HepG2 (cell line): ENCODE measurements around the gene ANKS1A. TPM values are rescaled to one million over a fixed set of nuclear protein-coding genes. Genes with fewer than 3 reads are reported as not detected.

Source experiments
- BHLHE40 ChIP-seq: IDR thresholded peaks from 2 replicates; pipeline ENCODE4 v1.6.1; 2011; ENCODE audit warnings: low read length, improper control_type of control experiment
- CCDC6 ChIP-seq: sonication (generic); formaldehyde crosslinking; IDR thresholded peaks from 2 replicates; pipeline ENCODE4 v1.8.1; 2022; ENCODE audit warnings: mild to moderate bottlenecking, missing genetic modification reagents, moderate library complexity
- E2F2 ChIP-seq: sonication (generic); formaldehyde crosslinking; IDR thresholded peaks from 2 replicates; pipeline ENCODE4 v1.4.0; 2020; ENCODE audit warnings: missing genetic modification reagents, borderline replicate concordance
- FIP1L1 ChIP-seq: fragments of 200-400 bp; formaldehyde crosslinking; IDR thresholded peaks from 2 replicates; pipeline ENCODE4 v1.6.1; 2018; ENCODE audit warnings: low read depth, mild to moderate bottlenecking, low read length, moderate library complexity, borderline replicate concordance; ENCODE audit not compliant: insufficient read depth
- GABPB1 ChIP-seq: IDR thresholded peaks from 2 replicates; pipeline ENCODE4 v1.6.1; 2016; ENCODE audit warnings: mild to moderate bottlenecking, missing genetic modification reagents, moderate library complexity, missing compliant biosample characterization
- JARID2 ChIP-seq: sonication (generic); formaldehyde crosslinking; IDR thresholded peaks from 2 replicates; pipeline ENCODE4 v1.8.1; 2023; ENCODE audit warnings: missing genetic modification reagents, inconsistent platforms; ENCODE audit not compliant: insufficient replicate concordance
- MYPOP ChIP-seq: sonication (generic); formaldehyde crosslinking; IDR thresholded peaks from 2 replicates; pipeline ENCODE4 v1.8.1; 2023; ENCODE audit warnings: mild to moderate bottlenecking, moderate library complexity, missing genetic modification reagents
- NFYC ChIP-seq: IDR thresholded peaks from 2 replicates; pipeline ENCODE4 v1.6.1; 2016; ENCODE audit warnings: missing genetic modification reagents, missing compliant biosample characterization
- PHB2 ChIP-seq: fragments of 450-650 bp; IDR thresholded peaks from 2 replicates; pipeline ENCODE4 v1.6.1; 2018; ENCODE audit not compliant: partially characterized antibody
- PRDM15 ChIP-seq: sonication (generic); formaldehyde crosslinking; IDR thresholded peaks from 2 replicates; pipeline ENCODE4 v1.4.0; 2020; ENCODE audit warnings: missing genetic modification reagents
- RFX1 ChIP-seq: fragments of 450-650 bp; IDR thresholded peaks from 2 replicates; pipeline ENCODE4 v1.6.1; 2017
- YEATS4 ChIP-seq: sonication (generic); formaldehyde crosslinking; IDR thresholded peaks from 2 replicates; pipeline ENCODE4 v1.4.0; 2020; ENCODE audit warnings: missing genetic modification reagents, borderline replicate concordance
- ZMYM4 ChIP-seq: sonication (generic); formaldehyde crosslinking; IDR thresholded peaks from 2 replicates; pipeline ENCODE4 v1.8.1; 2023; ENCODE audit warnings: mild to moderate bottlenecking, missing genetic modification reagents
- ZNF224 ChIP-seq: sonication (generic); formaldehyde crosslinking; IDR thresholded peaks from 2 replicates; pipeline ENCODE4 v1.5.0; 2020; ENCODE audit warnings: mild to moderate bottlenecking, missing genetic modification reagents
- ZNF30 ChIP-seq: sonication (generic); formaldehyde crosslinking; IDR thresholded peaks from 2 replicates; pipeline ENCODE4 v1.5.0; 2020; ENCODE audit warnings: mild to moderate bottlenecking, missing genetic modification reagents
- ZNF331 ChIP-seq: sonication (generic); formaldehyde crosslinking; IDR thresholded peaks from 2 replicates; pipeline ENCODE4 v1.4.0; 2020; ENCODE audit warnings: missing genetic modification reagents
- ZNF350 ChIP-seq: sonication (generic); formaldehyde crosslinking; IDR thresholded peaks from 2 replicates; pipeline ENCODE4 v1.4.0; 2020; ENCODE audit warnings: mild to moderate bottlenecking, low read depth, missing genetic modification reagents, borderline replicate concordance
- ZNF543 ChIP-seq: sonication (generic); formaldehyde crosslinking; IDR thresholded peaks from 2 replicates; pipeline ENCODE4 v1.4.0; 2020; ENCODE audit warnings: mild to moderate bottlenecking, missing genetic modification reagents
- ZNF674 ChIP-seq: sonication (generic); formaldehyde crosslinking; IDR thresholded peaks from 2 replicates; pipeline ENCODE4 v1.5.0; 2020; ENCODE audit warnings: low read depth, mild to moderate bottlenecking, missing genetic modification reagents
- ZNF691 ChIP-seq: sonication (generic); formaldehyde crosslinking; IDR thresholded peaks from 2 replicates; pipeline ENCODE4 v1.4.0; 2020; ENCODE audit warnings: missing genetic modification reagents, low read depth, mild to moderate bottlenecking, borderline replicate concordance
- ZSCAN30 ChIP-seq: sonication (generic); formaldehyde crosslinking; IDR thresholded peaks from 2 replicates; pipeline ENCODE4 v1.5.0; 2020; ENCODE audit warnings: mild to moderate bottlenecking, missing genetic modification reagents
- polyA plus RNA-seq, 8 experiments: library from polyadenylated mRNA; depleted of rRNA in 3 of 8; stranded (reverse) in 7 of 8; unstranded in 1 of 8; fragments of >200 nt; fragmentation: Illumina TruSeq in 4 of 8; extraction: Trizol in 4 of 8; gene quantifications; 2 replicates each; pipeline versions ENCODE4 v1.2.1 to v1.2.3, GENCODE V29; 2011 to 2016; ENCODE audit warnings: low read depth in 4 of 8, missing spikeins in 1 of 8, mixed read lengths in 1 of 8; ENCODE audit not compliant: insufficient read depth in 1 of 8
- total RNA-seq, 5 experiments: library from RNA; depleted of rRNA; stranded (reverse); fragments of >200 nt; fragmentation: Illumina TruSeq; extraction: Trizol; gene quantifications; 2 replicates each; pipeline ENCODE4 v1.2.3, GENCODE V29; 2016; ENCODE audit warnings: low read depth in 1 of 5

Gene ANKS1A
- total and polyA plus RNA-seq, 2 of the 13 experiments (the other 11 are each of a cell fraction or from before 2014, with no cell fraction given): 7.2 to 15.1 TPM

GRCh38 chr6:34887753-34888513, 1.1 kb upstream of the ANKS1A start, which contains the start of gene TAF11 (continued):
- peak; percentile 87; the same call in 1 of the 2 replicates for TF ChIP-seq ZNF350
- TF ChIP-seq CCDC6 (CRISPR knock-in tag): no peak; the same call in 1 of the 2 replicates
- TF ChIP-seq E2F2 (CRISPR knock-in tag): 0 out of 2 replicates have a peak, but pooled peaks have one; percentile 59
- TF ChIP-seq MYPOP (CRISPR knock-in tag): peak; percentile 44; the same call in 1 of the 2 replicates
- TF ChIP-seq ZMYM4: peak; percentile 92; the same call in 1 of the 2 replicates
- TF ChIP-seq BHLHE40: 0 out of 2 replicates have a peak, but pooled peaks have one; percentile 29
- TF ChIP-seq NFYC: peak; percentile 75
- TF ChIP-seq ZNF691 (CRISPR knock-in tag): no peak
- no peak for TF ChIP-seq ZNF674 (CRISPR knock-in tag)
- peak; percentile 67 for TF ChIP-seq JARID2 (CRISPR knock-in tag)
- peak; percentile 85 for TF ChIP-seq ZNF331 (CRISPR knock-in tag)
- no peak for TF ChIP-seq PHB2
- TF ChIP-seq GABPB1: peak; percentile 97
- no peak for TF ChIP-seq ZSCAN30 (CRISPR knock-in tag)
- peak; percentile 82 for TF ChIP-seq ZNF543 (CRISPR knock-in tag)
- peak; percentile 61; the same call in 1 of the 2 replicates for TF ChIP-seq ZNF224 (CRISPR knock-in tag)
- no peak for TF ChIP-seq ZNF30
- TF ChIP-seq PRDM15 (CRISPR knock-in tag): no peak
- TF ChIP-seq RFX1: no peak
- peak; percentile 93 for TF ChIP-seq YEATS4 (CRISPR knock-in tag)
- TF ChIP-seq FIP1L1: no peak
